ENCODE results near the gene QKI. TPM values are rescaled to one million over a fixed set of nuclear protein-coding genes. Genes with fewer than 3 reads are reported as not detected.

Gene QKI
- total and polyA plus RNA-seq, 2 donors (not counting 3 experiments of a cell fraction or from before 2014, with no cell fraction given), result 178 to 232 TPM

GRCh38 chr6:163531122-163531521 is 116.6 kb downstream of the QKI start:
- Histone ChIP-seq H3K9ac (replicated peaks; ENCODE audit: extremely low read depth, insufficient read depth, low read length) (no peak overlapping the region), H4K20me1 (replicated peaks; ENCODE audit: control insufficient read depth, extremely low read depth, insufficient read depth, low read length) (peaks cover 28% of the 10 kb centered on the region), H3K4me1 (ENCODE audit: control insufficient read depth, extremely low read depth, insufficient read depth, low read length) (peaks cover 14% of the 10 kb centered on the region), H3K27me3 (ENCODE audit: control insufficient read depth in 2 of 2, insufficient read depth in 2 of 2, low read length in 2 of 2) (no peaks in the 10 kb centered on the region), H3K9me3 (replicated peaks; ENCODE audit: control insufficient read depth, insufficient read depth, low read length) (no peaks in the 10 kb centered on the region), H3K4me2 (ENCODE audit: insufficient read depth, low read length) (no peak overlapping the region), H3K27ac (ENCODE audit: insufficient read depth, low read depth, low read length) (no peak overlapping the region), H3K36me3 (ENCODE audit: control insufficient read depth in 2 of 2, extremely low read depth in 1 of 2, insufficient read depth in 2 of 2, low read length in 2 of 2) (no peaks in the 10 kb centered on the region), H3K4me3 (replicated peaks in 1 of 3; ENCODE audit: insufficient read depth in 1 of 3, low read depth in 1 of 3, low read length in 3 of 3) (no peak overlapping the region), H3K79me2 (ENCODE audit: control insufficient read depth, insufficient read depth, low read length) (peaks cover 94% of the 10 kb centered on the region), H2AFZ (ENCODE audit: low read depth, low read length) (no peak overlapping the region), H3K9me1 (replicated peaks; ENCODE audit: control insufficient read depth, extremely low read depth, insufficient read depth, low read length) (peaks cover 5% of the 10 kb centered on the region)
- CTCF ChIA-PET, result interaction anchor here (3.2 kb wide), 1 partner anchor 8 kb away, joined by 14 read pairs; no protein-coding TSS in a partner anchor
- no peak for DNase-seq (ENCODE audit: low read depth, low spot score)
- TF ChIP-seq MAX (IDR thresholded peaks at IDR 0.05; ENCODE audit: insufficient read depth, insufficient read length) (no peak), EZH2 (IDR thresholded peaks at IDR 0.05; ENCODE audit: borderline replicate concordance, low read depth, low read length, severe bottlenecking) (no peak), GATA2 (IDR thresholded peaks at IDR 0.05; ENCODE audit: insufficient read depth, insufficient read length, low read depth, low read length) (no peak), POLR2AphosphoS5 (IDR thresholded peaks at IDR 0.05; ENCODE audit: insufficient read depth, low read depth, low read length) (no peak), POLR2A (IDR thresholded peaks at IDR 0.05; ENCODE audit: low read depth, low read length) (no peak), MYC (IDR thresholded peaks at IDR 0.05; ENCODE audit: low read depth, low read length) (no peak), CTCF (IDR thresholded peaks at IDR 0.05; ENCODE audit: extremely low read depth in 1 of 2, insufficient read depth in 1 of 2, low read depth in 1 of 2, low read length in 2 of 2) (no peak), FOS (IDR thresholded peaks at IDR 0.05; ENCODE audit: borderline replicate concordance, insufficient read depth, low read length) (no peak)
- no TSS peak for BruUV-seq (replicated peaks)
- FAIRE-seq, result no peak
- POLR2A ChIA-PET, result no interaction called here
- intact Hi-C loops (cut with micrococcal nuclease), result no loop called here
- dilution Hi-C loops (cut with MboI; ENCODE audit: extremely low pct_ligation_motif_present, low sequenced_read_pairs), result no loop called here

Measured in endothelial cell of umbilical vein (primary cell).